Epithelial cell of proximal tubule (primary cell): Measurements from ENCODE around the gene PRKD1. TPM values are rescaled to one million over a fixed set of nuclear protein-coding genes. Genes with fewer than 3 reads are reported as not detected.
"Not testable (repeated sequence)": the region's sequence is repeated elsewhere in the genome, so short reads cannot be mapped to it uniquely, and the experiment has no call there.

ENCODE experiments used
- DNase-seq: peaks from one replicate; pipeline ENCODE4 v3.0.0-alpha.2; 2011; ENCODE audit warnings: low read depth
- H3K4me3 ChIP-seq: 2 replicates; pipeline ENCODE4 v1.5.1; 2011; ENCODE audit warnings: low read depth, mild to moderate bottlenecking, low read length
- total RNA-seq: library from RNA; depleted of rRNA; stranded (reverse); fragments of >200 nt; gene quantifications from 2 replicates; pipeline ENCODE4 v1.2.3, GENCODE V29; 2015
- TF ChIP-seq, protein P1 (sequence below): conservative IDR thresholded peaks from 2 replicates; pipeline ENCODE4 v1.5.1; 2012; ENCODE audit warnings: low read depth, mild to moderate bottlenecking, low read length

Gene PRKD1
- total RNA-seq, 1 donor from 2014 or later, result 6.5 TPM

DNA sequence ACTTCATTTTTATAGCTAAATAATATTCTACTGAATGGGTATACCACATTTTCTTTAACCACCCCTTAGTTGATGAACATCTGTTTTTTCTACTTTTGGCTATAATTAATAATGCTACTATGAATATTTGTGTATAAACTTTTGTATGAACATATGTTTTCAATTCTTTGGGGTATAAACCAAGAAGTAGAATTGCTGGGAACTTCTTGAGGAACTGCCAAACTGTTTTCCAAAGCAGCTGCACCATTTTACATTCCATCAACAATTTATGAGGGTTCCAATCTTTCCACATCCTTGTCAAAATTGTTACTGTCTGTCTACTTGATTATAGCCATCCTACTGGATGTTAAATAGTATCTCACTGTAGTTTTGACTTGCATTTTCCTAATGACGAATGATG lies 221.8 kb downstream of the PRKD1 start:
- H3K4me3 ChIP-seq, result no peak overlapping the region
- TF ChIP-seq, protein P1, sequence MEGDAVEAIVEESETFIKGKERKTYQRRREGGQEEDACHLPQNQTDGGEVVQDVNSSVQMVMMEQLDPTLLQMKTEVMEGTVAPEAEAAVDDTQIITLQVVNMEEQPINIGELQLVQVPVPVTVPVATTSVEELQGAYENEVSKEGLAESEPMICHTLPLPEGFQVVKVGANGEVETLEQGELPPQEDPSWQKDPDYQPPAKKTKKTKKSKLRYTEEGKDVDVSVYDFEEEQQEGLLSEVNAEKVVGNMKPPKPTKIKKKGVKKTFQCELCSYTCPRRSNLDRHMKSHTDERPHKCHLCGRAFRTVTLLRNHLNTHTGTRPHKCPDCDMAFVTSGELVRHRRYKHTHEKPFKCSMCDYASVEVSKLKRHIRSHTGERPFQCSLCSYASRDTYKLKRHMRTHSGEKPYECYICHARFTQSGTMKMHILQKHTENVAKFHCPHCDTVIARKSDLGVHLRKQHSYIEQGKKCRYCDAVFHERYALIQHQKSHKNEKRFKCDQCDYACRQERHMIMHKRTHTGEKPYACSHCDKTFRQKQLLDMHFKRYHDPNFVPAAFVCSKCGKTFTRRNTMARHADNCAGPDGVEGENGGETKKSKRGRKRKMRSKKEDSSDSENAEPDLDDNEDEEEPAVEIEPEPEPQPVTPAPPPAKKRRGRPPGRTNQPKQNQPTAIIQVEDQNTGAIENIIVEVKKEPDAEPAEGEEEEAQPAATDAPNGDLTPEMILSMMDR, result no peak
- DNase-seq, result no peak

DNA sequence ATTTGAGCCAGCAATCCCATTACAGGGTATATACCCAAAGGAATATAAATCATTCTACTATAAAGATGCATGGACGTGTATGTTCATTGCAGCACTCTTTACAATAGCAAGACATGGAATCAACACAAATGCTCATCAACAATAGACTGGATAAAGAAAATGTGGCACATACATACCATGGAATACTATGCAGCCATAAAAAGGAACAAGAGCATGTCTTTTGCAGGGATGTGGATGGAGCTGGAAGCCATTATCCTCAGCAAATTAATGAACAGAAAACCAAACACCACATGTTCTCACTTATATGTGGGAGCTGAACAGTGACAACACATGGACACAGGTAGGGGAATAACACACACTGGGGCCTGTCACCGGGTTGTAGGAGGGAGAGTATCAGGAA lies 238.1 kb downstream of the PRKD1 start:
- DNase-seq, H3K4me3 ChIP-seq: not testable (repeated sequence)

DNA sequence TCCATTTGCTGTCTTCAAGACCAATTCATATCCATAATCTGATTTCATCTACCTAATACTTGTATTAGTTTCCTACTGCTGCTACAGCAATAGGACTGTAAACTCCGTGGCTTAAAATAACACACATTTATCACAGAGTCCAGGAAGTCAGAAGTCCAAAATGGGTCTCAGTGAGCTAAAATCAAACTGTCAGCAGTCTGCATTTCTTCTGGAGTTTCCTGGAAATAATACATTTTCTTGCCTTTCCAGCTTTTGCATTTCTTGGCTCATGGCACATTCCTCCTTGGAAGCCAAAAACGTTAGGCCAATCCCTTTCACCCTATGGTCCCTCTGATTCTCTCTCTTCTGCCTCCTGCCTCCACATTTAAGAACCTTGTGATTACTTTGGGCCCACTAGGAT lies 239.8 kb downstream of the PRKD1 start:
- DNase-seq, result no peak
- TF ChIP-seq, protein P1, result no peak
- H3K4me3 ChIP-seq, result no peak overlapping the region

DNA sequence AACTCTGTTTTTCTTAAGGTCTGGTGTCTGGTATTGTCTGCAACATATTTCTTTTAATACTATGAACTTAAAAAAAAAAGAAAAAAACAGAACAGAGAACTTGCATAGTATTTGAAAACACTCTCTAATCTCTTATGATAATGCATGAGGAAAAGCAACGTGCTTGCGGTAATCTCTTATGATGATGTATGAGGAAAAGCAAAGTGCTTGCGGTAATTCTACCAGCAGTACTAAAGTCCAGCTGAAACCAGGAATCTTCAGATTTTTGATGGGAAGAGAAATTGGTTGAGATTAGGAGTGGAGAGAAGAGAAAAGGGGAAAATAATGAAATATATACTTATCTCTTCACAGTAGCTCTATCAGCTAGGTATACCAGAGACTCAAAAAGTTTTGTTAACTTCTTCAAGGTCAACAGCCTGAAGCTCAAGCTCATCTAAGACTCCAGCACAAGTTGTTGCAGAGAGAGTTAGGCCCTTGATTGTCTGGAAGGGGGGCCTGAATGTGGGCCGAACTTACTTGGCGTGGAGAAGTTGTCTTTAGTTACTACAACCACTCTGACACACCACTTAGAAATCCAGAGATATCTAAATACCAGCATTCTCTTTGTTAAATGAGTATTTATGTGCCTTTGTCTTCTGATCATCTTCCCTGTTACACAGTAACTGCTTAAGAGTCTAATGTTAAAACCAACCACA lies 240.4 kb downstream of the PRKD1 start:
- TF ChIP-seq, protein P1, result no peak
- H3K4me3 ChIP-seq, result no peak overlapping the region
- no peak for DNase-seq

DNA sequence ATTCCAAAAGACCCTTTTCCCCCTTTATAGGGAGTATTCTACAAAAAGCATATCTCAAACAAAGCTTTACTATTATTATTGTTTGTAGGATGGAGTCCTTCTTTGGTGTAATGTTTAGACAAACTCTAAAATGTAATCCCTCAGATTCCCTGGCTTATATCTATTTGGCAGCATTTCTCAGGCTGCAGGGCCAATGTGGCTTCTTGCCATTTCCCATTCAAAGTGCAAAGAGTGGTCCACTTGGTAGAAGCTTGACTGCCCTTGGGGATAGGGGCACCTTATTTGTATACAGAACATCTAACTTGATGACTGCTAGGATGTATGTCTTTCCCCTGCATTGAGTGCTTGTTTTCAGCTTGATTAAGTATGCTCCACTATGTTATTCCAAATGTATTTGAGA lies 242.7 kb downstream of the PRKD1 start:
- no peak overlapping the region for H3K4me3 ChIP-seq
- TF ChIP-seq, protein P1, result no peak
- no peak for DNase-seq

DNA sequence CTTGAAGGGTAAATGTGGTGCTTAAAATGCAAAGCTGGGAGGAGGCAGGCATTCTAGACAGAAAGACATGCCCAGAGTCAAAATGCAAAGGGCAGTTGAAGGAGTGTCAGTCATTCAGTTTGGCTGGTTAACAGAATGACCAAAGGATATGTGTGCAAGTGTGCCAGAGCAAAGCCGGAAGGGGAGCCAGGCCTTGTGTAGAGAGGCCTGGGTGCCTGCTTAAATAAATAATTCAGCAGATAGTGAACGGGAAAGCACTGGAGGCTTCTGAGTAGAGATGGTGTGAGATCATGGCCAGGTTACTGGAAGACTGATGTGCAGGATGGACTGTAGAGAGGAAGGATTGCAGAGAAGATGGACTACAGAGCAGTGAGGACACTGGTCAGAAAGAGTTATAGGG lies 244.9 kb downstream of the PRKD1 start:
- no peak overlapping the region for H3K4me3 ChIP-seq
- DNase-seq, result no peak
- TF ChIP-seq, protein P1, result no peak

DNA sequence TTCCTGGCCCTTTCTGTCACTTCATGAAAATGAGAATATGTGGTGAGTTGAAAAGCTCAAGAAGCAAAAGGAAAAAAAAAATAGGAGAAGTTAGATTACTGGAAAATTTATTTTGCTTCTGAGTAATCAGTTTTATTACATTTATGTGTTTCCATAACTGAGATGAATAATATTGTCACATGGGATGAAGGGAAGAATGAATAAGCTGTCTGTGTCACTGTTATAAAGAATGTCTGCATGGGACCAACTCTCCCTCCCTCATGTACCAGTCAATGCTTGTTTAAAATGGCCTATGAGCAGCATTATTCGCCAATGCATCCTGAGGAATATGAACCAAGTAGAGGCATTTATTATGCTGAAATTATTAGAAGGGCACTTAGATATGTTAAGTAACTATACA lies 246.3 kb downstream of the PRKD1 start:
- no peak for DNase-seq
- TF ChIP-seq, protein P1, result no peak
- no peak overlapping the region for H3K4me3 ChIP-seq
